ENCODE results near the gene PRR5.

Gene PRR5

GRCh38 chr22:44667829-44668189 lies 34.2 kb upstream of the PRR5 start:
- no peak for TF ChIP-seq CTCF (IDR thresholded peaks at IDR 0.05; ENCODE audit: insufficient read depth, low read depth, low read length, missing control alignments)
- no peak for DNase-seq (ENCODE audit: low read depth)
- H3K4me3 ChIP-seq (ENCODE audit: low read depth, low read length): no peak overlapping the region

GRCh38 chr22:44668190-44668885 lies 33.7 kb upstream of the PRR5 start:
- no peak for DNase-seq (ENCODE audit: low read depth)
- TF ChIP-seq CTCF (IDR thresholded peaks at IDR 0.05; ENCODE audit: insufficient read depth, low read depth, low read length, missing control alignments): no peak
- no peak overlapping the region for H3K4me3 ChIP-seq (ENCODE audit: low read depth, low read length)

GRCh38 chr22:44668886-44669521 lies 33.0 kb upstream of the PRR5 start:
- TF ChIP-seq CTCF (IDR thresholded peaks at IDR 0.05; ENCODE audit: insufficient read depth, low read depth, low read length, missing control alignments): no peak
- no peak overlapping the region for H3K4me3 ChIP-seq (ENCODE audit: low read depth, low read length)
- no peak for DNase-seq (ENCODE audit: low read depth)

- no peak overlapping the region for H3K4me3 ChIP-seq (ENCODE audit: low read depth, low read length)
- no peak for DNase-seq (ENCODE audit: low read depth)
- TF ChIP-seq CTCF (IDR thresholded peaks at IDR 0.05; ENCODE audit: insufficient read depth, low read depth, low read length, missing control alignments): no peak
These were observed 32.4 kb upstream of the PRR5 start for GRCh38 chr22:44669561-44669976.

GRCh38 chr22:44670220-44670988 lies 31.6 kb upstream of the PRR5 start:
- no peak for DNase-seq (ENCODE audit: low read depth)
- H3K4me3 ChIP-seq (ENCODE audit: low read depth, low read length): no peak overlapping the region
- TF ChIP-seq CTCF (IDR thresholded peaks at IDR 0.05; ENCODE audit: insufficient read depth, low read depth, low read length, missing control alignments): no peak

GRCh38 chr22:44671742-44672141 lies 30.3 kb upstream of the PRR5 start:
- TF ChIP-seq CTCF (IDR thresholded peaks at IDR 0.05; ENCODE audit: insufficient read depth, low read depth, low read length, missing control alignments): no peak
- DNase-seq (ENCODE audit: low read depth): no peak
- H3K4me3 ChIP-seq (ENCODE audit: low read depth, low read length): no peak overlapping the region

All from GM12865 (cell line).